ENCODE results near the gene IQGAP2. TPM values are rescaled to one million over a fixed set of nuclear protein-coding genes. Genes with fewer than 3 reads are reported as not detected.

Gene IQGAP2
- total RNA-seq, 1 donor from 2014 or later = 8.8 TPM

GRCh38 chr5:76695346-76695745 lies 292.3 kb downstream of the IQGAP2 start:
- TF ChIP-seq, protein P1, sequence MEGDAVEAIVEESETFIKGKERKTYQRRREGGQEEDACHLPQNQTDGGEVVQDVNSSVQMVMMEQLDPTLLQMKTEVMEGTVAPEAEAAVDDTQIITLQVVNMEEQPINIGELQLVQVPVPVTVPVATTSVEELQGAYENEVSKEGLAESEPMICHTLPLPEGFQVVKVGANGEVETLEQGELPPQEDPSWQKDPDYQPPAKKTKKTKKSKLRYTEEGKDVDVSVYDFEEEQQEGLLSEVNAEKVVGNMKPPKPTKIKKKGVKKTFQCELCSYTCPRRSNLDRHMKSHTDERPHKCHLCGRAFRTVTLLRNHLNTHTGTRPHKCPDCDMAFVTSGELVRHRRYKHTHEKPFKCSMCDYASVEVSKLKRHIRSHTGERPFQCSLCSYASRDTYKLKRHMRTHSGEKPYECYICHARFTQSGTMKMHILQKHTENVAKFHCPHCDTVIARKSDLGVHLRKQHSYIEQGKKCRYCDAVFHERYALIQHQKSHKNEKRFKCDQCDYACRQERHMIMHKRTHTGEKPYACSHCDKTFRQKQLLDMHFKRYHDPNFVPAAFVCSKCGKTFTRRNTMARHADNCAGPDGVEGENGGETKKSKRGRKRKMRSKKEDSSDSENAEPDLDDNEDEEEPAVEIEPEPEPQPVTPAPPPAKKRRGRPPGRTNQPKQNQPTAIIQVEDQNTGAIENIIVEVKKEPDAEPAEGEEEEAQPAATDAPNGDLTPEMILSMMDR (IDR thresholded peaks at IDR 0.05) = no peak

DNA sequence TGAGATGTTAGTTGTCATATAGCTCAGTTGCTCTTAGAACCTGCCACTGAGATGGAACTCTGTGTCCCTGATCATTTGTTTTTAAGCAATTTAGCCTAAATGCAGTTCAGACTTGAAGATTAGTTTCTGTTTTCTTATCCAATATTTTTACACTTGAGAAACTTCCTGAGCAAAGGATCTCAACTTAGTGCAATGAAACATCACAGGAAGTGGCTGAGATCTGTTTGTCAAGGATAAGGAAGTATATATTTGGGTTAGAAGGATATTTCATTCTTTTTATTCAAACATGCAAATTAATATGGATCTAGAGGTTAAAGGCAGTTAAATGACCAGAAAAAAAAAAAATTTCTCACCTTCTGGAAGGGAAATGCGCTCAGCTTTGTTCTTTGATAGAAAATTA lies 293.2 kb downstream of the IQGAP2 start:
- H3K27me3 Mint-ChIP-seq = no peaks in the 10 kb centered on the region
- intact Hi-C loops (cut with micrococcal nuclease) = no loop called here
- POLR2A ChIA-PET = no interaction called here
- H3K9me3 Mint-ChIP-seq = no peaks in the 10 kb centered on the region
- no peak overlapping the region for H3K27ac Mint-ChIP-seq
- H3K36me3 Mint-ChIP-seq (ENCODE audit: low read depth) = peaks cover 11% of the 10 kb centered on the region
- TF ChIP-seq, protein P1 (IDR thresholded peaks at IDR 0.05) = no peak
- DNase-seq (no peak), ATAC-seq (ENCODE audit: low read depth) (no peak)
- CTCF ChIA-PET = no interaction called here
- H3K4me3 Mint-ChIP-seq = no peak overlapping the region
- no peaks in the 10 kb centered on the region for H3K4me1 Mint-ChIP-seq

More at GRCh38 chr5:76695346-76695745, 292.3 kb downstream of the IQGAP2 start:
- Mint-ChIP-seq H3K4me3 (no peak overlapping the region), H3K4me1 (no peaks in the 10 kb centered on the region), H3K9me3 (no peaks in the 10 kb centered on the region), H3K27ac (no peak overlapping the region), H3K36me3 (ENCODE audit: low read depth) (peaks cover 9% of the 10 kb centered on the region), H3K27me3 (no peaks in the 10 kb centered on the region)
- ATAC-seq (ENCODE audit: low read depth) (no peak), DNase-seq (no peak)
- ChIA-PET POLR2A (no interaction called here), CTCF (no interaction called here)
- intact Hi-C loops (cut with micrococcal nuclease) = no loop called here

DNA sequence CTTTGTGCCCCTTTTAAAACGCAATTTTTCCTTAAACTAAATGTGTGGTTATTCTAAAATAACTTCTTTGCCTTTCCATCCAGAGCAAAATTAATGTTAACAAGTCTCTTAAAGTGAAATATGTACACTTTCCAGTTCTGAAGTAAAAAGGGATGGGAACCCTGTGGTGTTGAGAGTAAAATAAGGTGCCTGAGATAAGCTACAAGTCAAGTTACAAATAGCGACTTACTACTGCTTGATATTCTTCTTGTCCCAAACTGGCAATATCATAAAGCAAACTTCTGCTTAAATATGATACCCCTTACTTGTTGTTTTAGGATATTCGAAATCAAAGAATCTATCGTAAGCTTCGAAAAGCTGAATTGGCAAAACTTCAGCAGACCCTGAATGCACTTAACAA lies 294.6 kb downstream of the IQGAP2 start:
- Mint-ChIP-seq H3K27ac (no peak overlapping the region), H3K36me3 (ENCODE audit: low read depth) (peaks cover 14% of the 10 kb centered on the region), H3K4me3 (no peak overlapping the region), H3K9me3 (no peaks in the 10 kb centered on the region), H3K27me3 (no peaks in the 10 kb centered on the region), H3K4me1 (no peaks in the 10 kb centered on the region)
- ATAC-seq (ENCODE audit: low read depth) = no peak
- ChIA-PET CTCF (no interaction called here), POLR2A (no interaction called here)
- TF ChIP-seq, protein P1 (IDR thresholded peaks at IDR 0.05) = no peak
- DNase-seq = no peak
- intact Hi-C loops (cut with micrococcal nuclease) = no loop called here

DNA sequence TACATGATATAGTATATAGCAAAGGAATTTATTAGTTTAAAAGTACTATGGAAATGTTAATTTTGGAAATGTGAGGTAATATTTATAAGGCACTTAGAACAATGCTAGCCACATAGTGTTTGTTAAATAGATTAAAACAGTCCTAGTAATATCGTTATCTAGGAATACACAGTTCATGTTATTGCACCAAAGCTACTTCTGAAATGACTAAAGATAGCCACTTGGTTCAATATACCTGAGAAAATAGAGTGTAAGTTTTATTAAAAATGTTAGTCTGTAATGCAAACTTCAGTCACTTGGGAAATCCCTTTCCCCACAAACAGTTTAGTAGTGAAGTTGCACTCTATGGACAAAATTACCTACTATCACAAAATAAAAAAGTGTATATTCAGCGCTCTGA lies 297.5 kb downstream of the IQGAP2 start:
- ChIA-PET CTCF (no interaction called here), POLR2A (no interaction called here)
- H3K4me3 Mint-ChIP-seq = no peak overlapping the region
- no peak overlapping the region for H3K27ac Mint-ChIP-seq
- TF ChIP-seq, protein P1 (IDR thresholded peaks at IDR 0.05) = no peak
- DNase-seq = no peak
- H3K4me1 Mint-ChIP-seq = peaks cover 3% of the 10 kb centered on the region
- peaks cover 11% of the 10 kb centered on the region for H3K36me3 Mint-ChIP-seq (ENCODE audit: low read depth)
- H3K9me3 Mint-ChIP-seq = no peaks in the 10 kb centered on the region
- intact Hi-C loops (cut with micrococcal nuclease) = no loop called here
- no peak for ATAC-seq (ENCODE audit: low read depth)
- no peaks in the 10 kb centered on the region for H3K27me3 Mint-ChIP-seq

- peaks cover 8% of the 10 kb centered on the region for H3K36me3 Mint-ChIP-seq (ENCODE audit: low read depth)
- TF ChIP-seq, protein P1 (IDR thresholded peaks at IDR 0.05) = no peak
- ATAC-seq (ENCODE audit: low read depth) (no peak), DNase-seq (no peak)
- no peak overlapping the region for H3K27ac Mint-ChIP-seq
- no peaks in the 10 kb centered on the region for H3K27me3 Mint-ChIP-seq
- peaks cover 6% of the 10 kb centered on the region for H3K4me1 Mint-ChIP-seq
- POLR2A ChIA-PET = no interaction called here
- no peak overlapping the region for H3K4me3 Mint-ChIP-seq
- CTCF ChIA-PET = no interaction called here
- H3K9me3 Mint-ChIP-seq = no peaks in the 10 kb centered on the region
- intact Hi-C loops (cut with micrococcal nuclease) = no loop called here
These were observed 298.2 kb downstream of the IQGAP2 start for GRCh38 chr5:76701298-76701697.

Measured in activated B cell treated with CpG ODN at 0.5 μM for 24 hours (primary cell).